HUES48 (cell line): ENCODE data around the gene HAVCR2.

Source experiments
- H3K27ac ChIP-seq: one replicate; pipeline ENCODE4 v1.7.0; 2013; ENCODE audit warnings: low read depth, low read length, inconsistent platforms
- H3K27me3 ChIP-seq: 2 replicates; pipeline ENCODE4 v1.6.1; 2013; ENCODE audit warnings: mild to moderate bottlenecking, low read length; ENCODE audit not compliant: control insufficient read depth, insufficient read depth
- H3K36me3 ChIP-seq: 2 replicates; pipeline ENCODE4 v1.6.1; 2013; ENCODE audit warnings: low read length; ENCODE audit not compliant: control insufficient read depth, insufficient read depth
- H3K4me1 ChIP-seq: 2 replicates; pipeline ENCODE4 v1.6.1; 2013; ENCODE audit warnings: mild to moderate bottlenecking, low read length; ENCODE audit not compliant: control insufficient read depth, insufficient read depth
- H3K4me3 ChIP-seq: 2 replicates; pipeline ENCODE4 v1.5.1; 2013; ENCODE audit warnings: mild to moderate bottlenecking, low read depth, low read length
- H3K9ac ChIP-seq: 2 replicates; pipeline ENCODE4 v1.6.1; 2013; ENCODE audit warnings: mild to moderate bottlenecking, low read depth, low read length, moderate library complexity
- H3K9me3 ChIP-seq: 2 replicates; pipeline ENCODE4 v1.6.1; 2013; ENCODE audit warnings: low read length; ENCODE audit not compliant: control insufficient read depth, insufficient read depth

The HAVCR2 gene

DNA sequence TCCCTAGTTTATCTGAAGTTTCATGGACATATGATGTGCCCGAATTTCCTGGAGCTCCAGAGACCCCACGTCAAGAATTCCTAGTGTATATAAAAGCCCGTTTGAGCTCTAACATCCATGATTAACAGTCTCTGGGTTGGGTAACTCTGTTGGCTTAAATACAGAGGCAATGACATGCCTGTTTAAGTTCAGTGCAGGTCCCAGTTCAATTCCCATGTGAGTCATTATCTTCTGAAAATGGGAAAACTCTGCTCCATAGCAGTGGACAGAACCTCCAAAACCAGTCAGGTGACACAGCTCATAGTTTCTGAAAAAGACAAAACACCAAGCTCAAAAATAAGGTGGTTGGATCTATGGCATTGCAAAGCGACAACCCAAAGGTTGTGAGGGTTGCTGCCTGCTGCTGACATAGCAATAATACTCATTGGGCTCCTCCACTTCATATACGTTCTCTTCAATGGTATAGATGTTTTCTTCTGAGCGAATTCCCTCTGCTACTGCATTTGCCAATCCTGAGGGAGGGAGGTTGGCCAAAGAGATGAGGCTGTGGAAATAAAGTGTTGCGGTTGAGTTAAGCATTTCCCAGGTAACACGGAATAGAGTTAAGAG lies 22.0 kb downstream of the HAVCR2 start:
- no peak overlapping the region for H3K4me3 ChIP-seq
- H3K9me3 ChIP-seq, result no peaks in the 10 kb centered on the region
- no peak overlapping the region for H3K27ac ChIP-seq
- no peaks in the 10 kb centered on the region for H3K4me1 ChIP-seq
- no peaks in the 10 kb centered on the region for H3K27me3 ChIP-seq
- no peaks in the 10 kb centered on the region for H3K36me3 ChIP-seq
- H3K9ac ChIP-seq, result no peak overlapping the region

- H3K9me3 ChIP-seq, result no peaks in the 10 kb centered on the region
- H3K27me3 ChIP-seq, result no peaks in the 10 kb centered on the region
- no peaks in the 10 kb centered on the region for H3K4me1 ChIP-seq
- no peaks in the 10 kb centered on the region for H3K36me3 ChIP-seq
- H3K4me3 ChIP-seq, result no peak overlapping the region
- no peak overlapping the region for H3K27ac ChIP-seq
- H3K9ac ChIP-seq, result no peak overlapping the region
These were observed 22.9 kb downstream of the HAVCR2 start for GRCh38 chr5:157085930-157086329.

GRCh38 chr5:157080286-157080685 lies 28.6 kb downstream of the HAVCR2 start:
- Histone ChIP-seq H3K27ac (no peak overlapping the region), H3K9ac (no peak overlapping the region), H3K27me3 (no peaks in the 10 kb centered on the region), H3K4me3 (no peak overlapping the region), H3K9me3 (no peaks in the 10 kb centered on the region), H3K4me1 (no peaks in the 10 kb centered on the region), H3K36me3 (no peaks in the 10 kb centered on the region)

DNA sequence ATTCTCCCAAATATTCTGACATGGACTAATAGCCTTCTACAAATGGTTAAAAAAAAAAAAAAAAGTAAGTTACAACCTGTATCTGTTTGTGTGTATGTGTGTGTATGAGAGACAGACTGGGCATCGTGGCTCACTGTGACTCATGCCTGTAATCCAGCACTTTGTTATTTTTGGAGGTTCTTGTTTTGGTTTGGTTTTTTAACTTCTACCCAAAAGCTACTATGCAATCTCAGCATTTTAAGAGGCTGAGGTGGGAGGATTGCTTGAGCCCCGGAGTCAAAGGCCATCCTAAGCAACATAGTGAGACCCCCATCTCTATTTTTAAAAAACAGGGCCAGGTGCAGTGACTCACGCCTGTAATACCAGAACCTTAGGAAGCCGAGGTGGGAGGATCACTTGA lies 32.3 kb downstream of the HAVCR2 start:
- H3K27ac ChIP-seq, result no peak overlapping the region
- H3K27me3 ChIP-seq, result no peaks in the 10 kb centered on the region
- no peak overlapping the region for H3K4me3 ChIP-seq
- no peaks in the 10 kb centered on the region for H3K4me1 ChIP-seq
- H3K9ac ChIP-seq, result no peak overlapping the region
- no peaks in the 10 kb centered on the region for H3K9me3 ChIP-seq
- no peaks in the 10 kb centered on the region for H3K36me3 ChIP-seq

GRCh38 chr5:157072508-157072907 lies 36.3 kb downstream of the HAVCR2 start:
- Histone ChIP-seq H3K4me3 (no peak overlapping the region), H3K27me3 (no peaks in the 10 kb centered on the region), H3K9me3 (no peaks in the 10 kb centered on the region), H3K9ac (no peak overlapping the region), H3K36me3 (no peaks in the 10 kb centered on the region), H3K4me1 (no peaks in the 10 kb centered on the region), H3K27ac (no peak overlapping the region)

- Histone ChIP-seq H3K9ac (no peak overlapping the region), H3K36me3 (no peaks in the 10 kb centered on the region), H3K4me1 (no peaks in the 10 kb centered on the region), H3K27me3 (no peaks in the 10 kb centered on the region), H3K27ac (no peak overlapping the region), H3K9me3 (no peaks in the 10 kb centered on the region), H3K4me3 (no peak overlapping the region)
These were observed 38.9 kb downstream of the HAVCR2 start for GRCh38 chr5:157069949-157070348.

DNA sequence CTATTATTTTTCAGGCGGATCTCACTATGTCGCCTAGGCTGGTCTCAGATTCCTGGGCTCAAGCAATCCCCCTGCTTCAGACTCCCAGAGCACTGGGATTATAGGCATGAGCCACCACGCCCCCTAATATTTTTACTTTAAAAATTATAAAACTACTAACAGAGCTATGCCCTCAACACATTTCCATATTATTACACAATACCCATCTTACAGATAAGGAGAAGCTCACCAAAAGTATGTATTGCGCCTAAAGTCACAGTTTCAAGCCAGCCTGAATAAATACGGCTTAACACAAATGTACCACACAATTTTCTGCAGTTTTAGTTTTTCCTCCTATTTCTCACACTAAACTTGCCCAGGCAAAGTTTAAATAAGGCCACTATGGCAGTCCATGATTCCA lies 40.1 kb downstream of the HAVCR2 start:
- no peak overlapping the region for H3K9ac ChIP-seq

DNA sequence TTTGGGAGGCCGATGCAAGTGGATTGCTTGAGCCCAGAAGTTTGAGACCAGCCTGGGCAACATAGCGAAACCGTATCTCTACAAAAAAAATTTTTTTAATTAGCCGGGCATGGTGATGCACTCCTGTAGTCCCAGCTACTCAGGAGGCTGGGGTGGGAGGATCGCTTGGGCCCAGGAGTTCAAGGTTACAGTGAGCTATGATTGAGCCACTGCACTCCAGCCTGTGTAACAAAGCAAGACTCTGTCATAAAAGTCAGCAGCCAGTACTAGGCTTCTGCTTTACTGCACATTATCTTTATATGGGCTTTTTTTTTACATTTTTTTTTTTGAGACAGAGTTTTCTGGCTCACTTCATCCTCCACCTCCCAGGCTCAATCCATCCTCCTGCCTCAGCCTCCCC lies 40.5 kb downstream of the HAVCR2 start:
- Histone ChIP-seq H3K27ac (no peak overlapping the region), H3K9me3 (no peaks in the 10 kb centered on the region), H3K4me1 (no peaks in the 10 kb centered on the region), H3K36me3 (no peaks in the 10 kb centered on the region), H3K9ac (no peak overlapping the region), H3K4me3 (no peak overlapping the region), H3K27me3 (no peaks in the 10 kb centered on the region)

More for the DNA sequence above, 40.1 kb downstream of the HAVCR2 start:
- no peaks in the 10 kb centered on the region for H3K36me3 ChIP-seq
- no peaks in the 10 kb centered on the region for H3K27me3 ChIP-seq
- H3K4me1 ChIP-seq, result no peaks in the 10 kb centered on the region
- H3K27ac ChIP-seq, result no peak overlapping the region
- no peaks in the 10 kb centered on the region for H3K9me3 ChIP-seq
- no peak overlapping the region for H3K4me3 ChIP-seq

DNA sequence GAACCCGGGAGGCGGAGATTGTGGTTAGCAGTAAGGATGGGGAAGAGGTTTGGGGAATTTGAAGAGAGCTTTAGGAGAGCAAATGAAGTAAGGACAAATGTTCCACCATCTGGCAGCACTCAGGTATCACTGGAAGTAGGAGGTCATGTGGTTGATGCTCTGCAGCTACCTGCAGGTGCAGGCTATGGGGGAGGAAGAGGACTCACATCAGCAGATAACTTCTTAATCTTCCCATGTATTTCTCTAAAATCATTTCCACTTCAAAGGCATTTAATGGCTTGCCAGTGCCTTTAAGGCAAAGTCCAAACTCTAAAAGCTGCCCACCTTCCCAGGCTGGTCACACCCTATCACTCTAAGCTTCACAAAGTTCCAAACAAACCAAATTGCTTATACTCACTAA lies 41.8 kb downstream of the HAVCR2 start:
- Histone ChIP-seq H3K9ac (no peak overlapping the region), H3K27me3 (no peaks in the 10 kb centered on the region), H3K27ac (no peak overlapping the region), H3K9me3 (no peaks in the 10 kb centered on the region), H3K4me3 (no peak overlapping the region), H3K4me1 (no peaks in the 10 kb centered on the region), H3K36me3 (no peaks in the 10 kb centered on the region)

DNA sequence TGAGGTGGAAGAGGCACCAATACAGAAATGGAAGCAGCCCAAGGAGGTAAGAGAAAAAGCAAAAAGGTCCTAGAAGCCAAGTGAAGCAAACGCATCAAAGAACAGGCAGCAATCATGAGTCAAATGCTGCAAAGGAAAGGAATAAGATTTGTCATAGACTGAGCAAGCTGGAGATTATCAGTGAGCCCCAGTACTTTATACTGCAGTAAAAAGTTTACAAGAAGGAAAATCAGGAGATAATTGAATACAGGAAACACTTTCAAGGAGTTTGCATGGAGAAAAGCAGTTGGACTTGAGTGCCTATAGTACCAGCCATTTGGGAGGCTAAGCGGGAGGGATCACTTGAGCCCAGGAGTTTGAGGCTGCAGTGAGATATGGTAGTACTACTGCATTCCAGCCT lies 42.8 kb downstream of the HAVCR2 start:
- H3K36me3 ChIP-seq, result no peaks in the 10 kb centered on the region
- H3K9me3 ChIP-seq, result no peaks in the 10 kb centered on the region
- H3K9ac ChIP-seq, result no peak overlapping the region
- no peak overlapping the region for H3K4me3 ChIP-seq
- H3K27ac ChIP-seq, result no peak overlapping the region
- no peaks in the 10 kb centered on the region for H3K4me1 ChIP-seq
- H3K27me3 ChIP-seq, result no peaks in the 10 kb centered on the region

GRCh38 chr5:157063776-157064430 lies 44.9 kb downstream of the HAVCR2 start:
- H3K9me3 ChIP-seq, result no peaks in the 10 kb centered on the region
- H3K27ac ChIP-seq, result no peak overlapping the region
- H3K4me3 ChIP-seq, result no peak overlapping the region
- H3K36me3 ChIP-seq, result no peaks in the 10 kb centered on the region
- no peaks in the 10 kb centered on the region for H3K4me1 ChIP-seq
- no peak overlapping the region for H3K9ac ChIP-seq
- no peaks in the 10 kb centered on the region for H3K27me3 ChIP-seq
